ENCODE measurements around the gene PLAAT1. TPM values are rescaled to one million over a fixed set of nuclear protein-coding genes. Genes with fewer than 3 reads are reported as not detected.

The PLAAT1 gene
- polyA plus RNA-seq, 3 donors: not detected

DNA sequence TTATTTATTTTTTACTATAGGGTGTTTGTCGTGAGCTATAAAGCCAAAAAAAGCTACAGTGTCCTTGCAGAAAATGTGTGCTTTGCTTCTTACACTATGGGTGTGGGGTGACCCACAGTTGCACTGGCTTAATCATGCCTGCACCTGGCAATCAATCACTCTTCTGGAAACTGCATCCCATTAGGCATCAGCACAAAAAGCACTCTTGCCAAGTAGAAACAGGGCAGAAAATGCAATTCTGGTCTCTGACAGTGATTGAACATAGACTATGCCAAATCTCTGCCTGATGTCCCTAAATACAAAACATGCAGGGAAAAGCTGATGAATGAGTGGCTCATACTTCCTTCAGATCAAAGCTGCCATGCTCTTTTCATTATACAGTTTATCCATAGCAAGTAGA is 30.4 kb upstream of the PLAAT1 start:
- H3K4me2 ChIP-seq (replicated peaks; ENCODE audit: extremely low read depth, low read length, poor library complexity, severe bottlenecking): no peak overlapping the region
- TF ChIP-seq, protein P1, sequence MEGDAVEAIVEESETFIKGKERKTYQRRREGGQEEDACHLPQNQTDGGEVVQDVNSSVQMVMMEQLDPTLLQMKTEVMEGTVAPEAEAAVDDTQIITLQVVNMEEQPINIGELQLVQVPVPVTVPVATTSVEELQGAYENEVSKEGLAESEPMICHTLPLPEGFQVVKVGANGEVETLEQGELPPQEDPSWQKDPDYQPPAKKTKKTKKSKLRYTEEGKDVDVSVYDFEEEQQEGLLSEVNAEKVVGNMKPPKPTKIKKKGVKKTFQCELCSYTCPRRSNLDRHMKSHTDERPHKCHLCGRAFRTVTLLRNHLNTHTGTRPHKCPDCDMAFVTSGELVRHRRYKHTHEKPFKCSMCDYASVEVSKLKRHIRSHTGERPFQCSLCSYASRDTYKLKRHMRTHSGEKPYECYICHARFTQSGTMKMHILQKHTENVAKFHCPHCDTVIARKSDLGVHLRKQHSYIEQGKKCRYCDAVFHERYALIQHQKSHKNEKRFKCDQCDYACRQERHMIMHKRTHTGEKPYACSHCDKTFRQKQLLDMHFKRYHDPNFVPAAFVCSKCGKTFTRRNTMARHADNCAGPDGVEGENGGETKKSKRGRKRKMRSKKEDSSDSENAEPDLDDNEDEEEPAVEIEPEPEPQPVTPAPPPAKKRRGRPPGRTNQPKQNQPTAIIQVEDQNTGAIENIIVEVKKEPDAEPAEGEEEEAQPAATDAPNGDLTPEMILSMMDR (IDR thresholded peaks at IDR 0.05): no peak
- no peak for DNase-seq
- no peak overlapping the region for H2AFZ ChIP-seq (ENCODE audit: insufficient read depth, low read depth, low read length, poor library complexity, severe bottlenecking)
- Mint-ChIP-seq H3K27me3 (ENCODE audit: low read depth in 3 of 3) (peaks cover 0 to 2% (median 0%) of the 10 kb centered on the region in 3 donors), H3K4me3 (no peak overlapping the region), H3K9me3 (peaks cover 0 to 6% (median 3%) of the 10 kb centered on the region in 7 donors), H3K27ac (no peak overlapping the region), H3K36me3 (no peaks in the 10 kb centered on the region), H3K4me1 (no peaks in the 10 kb centered on the region)
- H3K9ac ChIP-seq (ENCODE audit: insufficient read depth, low read length, poor library complexity, severe bottlenecking): no peak overlapping the region
- H3K27me3 ChIP-seq (ENCODE audit: control insufficient read depth in 2 of 2, insufficient read depth in 2 of 2, low read length in 2 of 2): no peaks in the 10 kb centered on the region
- WGBS (ENCODE audit: insufficient coverage): no CpG with 5 or more reads among the region's 1 CpG
- H3K4me1 ChIP-seq (ENCODE audit: control insufficient read depth in 1 of 2, insufficient read depth in 2 of 2, low read length in 2 of 2): no peaks in the 10 kb centered on the region
- H3K36me3 ChIP-seq (replicated peaks in 1 of 2; ENCODE audit: control insufficient read depth in 1 of 2, insufficient read depth in 2 of 2, low read length in 2 of 2): no peaks in the 10 kb centered on the region
- H4K20me1 ChIP-seq (ENCODE audit: insufficient read depth, low read length): no peaks in the 10 kb centered on the region
- no peak overlapping the region for H3K27ac ChIP-seq (ENCODE audit: low read depth in 1 of 2, low read length in 2 of 2)
- intact Hi-C loops (cut with micrococcal nuclease): no loop called here
- H3K9me3 ChIP-seq (replicated peaks in 1 of 2; ENCODE audit: control insufficient read depth in 1 of 2, insufficient read depth in 1 of 2, low read length in 2 of 2): no peaks in the 10 kb centered on the region
- H3K4me3 ChIP-seq (replicated peaks in 1 of 3; ENCODE audit: low read depth in 2 of 3, low read length in 3 of 3): no peak overlapping the region
- no peaks in the 10 kb centered on the region for H3K79me2 ChIP-seq (ENCODE audit: insufficient read depth, low read length)

DNA sequence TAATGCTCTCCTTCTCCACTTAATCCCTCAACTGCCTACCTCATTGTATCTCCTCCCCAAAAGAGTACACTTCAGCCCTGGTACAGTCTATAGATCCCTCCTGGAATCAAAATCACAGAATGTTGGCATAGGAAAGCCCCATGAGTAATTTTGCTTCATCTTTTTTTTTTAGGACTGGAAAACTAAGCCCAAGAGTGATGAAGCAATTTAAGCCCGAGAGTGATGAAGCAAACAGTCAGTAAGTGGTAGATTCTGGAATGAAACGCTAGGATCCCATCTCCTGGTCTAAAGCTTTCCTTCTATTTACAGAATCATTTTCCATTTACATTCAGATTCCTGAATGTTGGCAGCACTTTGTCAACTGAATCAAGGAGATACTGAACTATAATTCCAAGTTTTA is 29.8 kb upstream of the PLAAT1 start:
- TF ChIP-seq, protein P1 (IDR thresholded peaks at IDR 0.05): no peak
- H3K27me3 Mint-ChIP-seq (ENCODE audit: low read depth in 3 of 3): peaks cover 0 to 2% (median 0%) of the 10 kb centered on the region in 3 donors
- no peaks in the 10 kb centered on the region for H3K4me1 Mint-ChIP-seq
- Histone ChIP-seq H3K27me3 (ENCODE audit: control insufficient read depth in 2 of 2, insufficient read depth in 2 of 2, low read length in 2 of 2) (no peaks in the 10 kb centered on the region), H3K9me3 (replicated peaks in 1 of 2; ENCODE audit: control insufficient read depth in 1 of 2, insufficient read depth in 1 of 2, low read length in 2 of 2) (no peaks in the 10 kb centered on the region), H3K4me1 (ENCODE audit: control insufficient read depth in 1 of 2, insufficient read depth in 2 of 2, low read length in 2 of 2) (no peaks in the 10 kb centered on the region), H3K9ac (ENCODE audit: insufficient read depth, low read length, poor library complexity, severe bottlenecking) (no peak overlapping the region), H3K4me2 (replicated peaks; ENCODE audit: extremely low read depth, low read length, poor library complexity, severe bottlenecking) (no peak overlapping the region), H4K20me1 (ENCODE audit: insufficient read depth, low read length) (no peaks in the 10 kb centered on the region), H2AFZ (ENCODE audit: insufficient read depth, low read depth, low read length, poor library complexity, severe bottlenecking) (no peak overlapping the region), H3K4me3 (replicated peaks in 1 of 3; ENCODE audit: low read depth in 2 of 3, low read length in 3 of 3) (no peak overlapping the region), H3K36me3 (replicated peaks in 1 of 2; ENCODE audit: control insufficient read depth in 1 of 2, insufficient read depth in 2 of 2, low read length in 2 of 2) (no peaks in the 10 kb centered on the region), H3K79me2 (ENCODE audit: insufficient read depth, low read length) (no peaks in the 10 kb centered on the region), H3K27ac (ENCODE audit: low read depth in 1 of 2, low read length in 2 of 2) (no peak overlapping the region)
- WGBS (ENCODE audit: insufficient coverage): no CpG with 5 or more reads among the region's 2 CpGs
- no peak overlapping the region for H3K27ac Mint-ChIP-seq
- intact Hi-C loops (cut with micrococcal nuclease): no loop called here
- no peak overlapping the region for H3K4me3 Mint-ChIP-seq
- H3K36me3 Mint-ChIP-seq: no peaks in the 10 kb centered on the region
- no peak for DNase-seq
- H3K9me3 Mint-ChIP-seq: peaks cover 0 to 6% (median 2%) of the 10 kb centered on the region in 7 donors
